Measurements from ENCODE around the gene EPHB1.

GRCh38 chr3:134938029-134938525, 143.0 kb downstream of the EPHB1 start:
- no peak for TF ChIP-seq ZFP3 (CRISPR knock-in tag; IDR thresholded peaks at IDR 0.05)
- no peak for TF ChIP-seq SNAI2 (CRISPR knock-in tag; IDR thresholded peaks at IDR 0.05)
- TF ChIP-seq ZNF70 (CRISPR knock-in tag; IDR thresholded peaks at IDR 0.05), result no peak
- no peak for TF ChIP-seq CREB5 (CRISPR knock-in tag; IDR thresholded peaks at IDR 0.05; ENCODE audit: low read depth)
- TF ChIP-seq ZFP30 (CRISPR knock-in tag; IDR thresholded peaks at IDR 0.05), result no peak
- TF ChIP-seq PATZ1 (CRISPR knock-in tag; IDR thresholded peaks at IDR 0.05; ENCODE audit: borderline replicate concordance), result no peak
- TF ChIP-seq RARB (CRISPR knock-in tag; IDR thresholded peaks at IDR 0.05), result no peak
- TF ChIP-seq OSR1 (CRISPR knock-in tag; IDR thresholded peaks at IDR 0.05), result no peak
- no peak for TF ChIP-seq TSHZ2 (CRISPR knock-in tag; IDR thresholded peaks at IDR 0.05)

Data from SK-N-SH treated with all-trans-retinoic acid at 6 μM for 48 hours (cell line).